ENCODE data around the gene BSN. TPM values are rescaled to one million over a fixed set of nuclear protein-coding genes. Genes with fewer than 3 reads are reported as not detected.

BSN gene
- total RNA-seq, 1 donor from 2014 or later: 0.85 TPM

DNA sequence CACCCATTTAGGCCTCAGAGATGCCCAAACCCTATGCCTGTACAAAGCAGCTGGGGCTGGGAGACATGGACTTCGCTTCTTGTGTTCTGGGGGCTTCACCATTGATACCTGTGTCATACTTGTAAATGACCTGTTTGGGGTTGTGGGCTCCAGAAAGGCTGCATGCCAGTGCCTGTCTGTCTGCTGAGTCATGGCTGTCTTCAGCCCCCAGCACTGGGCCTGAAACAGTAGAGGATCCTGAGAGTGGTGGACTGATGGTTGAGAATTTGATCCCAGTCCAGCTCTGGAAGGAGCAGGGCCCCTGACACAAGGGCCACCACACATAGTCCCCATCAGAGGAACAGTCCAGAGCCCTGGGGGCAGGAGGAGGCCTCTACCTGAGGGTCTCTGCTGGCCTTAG is 95.3 kb downstream of the BSN start:
- TF ChIP-seq CTCF (IDR thresholded peaks at IDR 0.05): no peak
- no peaks in the 10 kb centered on the region for H3K36me3 ChIP-seq
- intact Hi-C loops (cut with DNase I): no loop called here

GRCh38 chr3:49650177-49650576 is 95.9 kb downstream of the BSN start:
- Histone ChIP-seq H3K27me3 (no peaks in the 10 kb centered on the region), H3K27ac (no peak overlapping the region), H3K9me3 (no peaks in the 10 kb centered on the region), H3K4me3 (no peak overlapping the region), H3K36me3 (no peaks in the 10 kb centered on the region), H3K4me1 (peaks cover 2 to 4% of the 10 kb centered on the region in 2 donors)
- TF ChIP-seq CTCF (IDR thresholded peaks at IDR 0.05): no peak
- intact Hi-C loops (cut with DNase I): no loop called here
- DNase-seq (ENCODE audit: low spot score in 2 of 2): no peak

More for the DNA sequence above, 95.3 kb downstream of the BSN start:
- Histone ChIP-seq H3K4me3 (no peak overlapping the region), H3K9me3 (no peaks in the 10 kb centered on the region), H3K4me1 (peaks cover 2 to 4% of the 10 kb centered on the region in 2 donors), H3K27ac (no peak overlapping the region), H3K27me3 (no peaks in the 10 kb centered on the region)
- no peak for DNase-seq (ENCODE audit: low spot score in 2 of 2)

- no peak for DNase-seq (ENCODE audit: low spot score in 2 of 2)
- Histone ChIP-seq H3K36me3 (no peaks in the 10 kb centered on the region), H3K4me3 (no peak overlapping the region), H3K9me3 (no peaks in the 10 kb centered on the region), H3K27ac (no peak overlapping the region), H3K4me1 (peaks cover 2 to 4% of the 10 kb centered on the region in 2 donors), H3K27me3 (no peaks in the 10 kb centered on the region)
- no peak for TF ChIP-seq CTCF (IDR thresholded peaks at IDR 0.05)
- intact Hi-C loops (cut with DNase I): no loop called here
These were observed 96.4 kb downstream of the BSN start for GRCh38 chr3:49650637-49651036.

DNA sequence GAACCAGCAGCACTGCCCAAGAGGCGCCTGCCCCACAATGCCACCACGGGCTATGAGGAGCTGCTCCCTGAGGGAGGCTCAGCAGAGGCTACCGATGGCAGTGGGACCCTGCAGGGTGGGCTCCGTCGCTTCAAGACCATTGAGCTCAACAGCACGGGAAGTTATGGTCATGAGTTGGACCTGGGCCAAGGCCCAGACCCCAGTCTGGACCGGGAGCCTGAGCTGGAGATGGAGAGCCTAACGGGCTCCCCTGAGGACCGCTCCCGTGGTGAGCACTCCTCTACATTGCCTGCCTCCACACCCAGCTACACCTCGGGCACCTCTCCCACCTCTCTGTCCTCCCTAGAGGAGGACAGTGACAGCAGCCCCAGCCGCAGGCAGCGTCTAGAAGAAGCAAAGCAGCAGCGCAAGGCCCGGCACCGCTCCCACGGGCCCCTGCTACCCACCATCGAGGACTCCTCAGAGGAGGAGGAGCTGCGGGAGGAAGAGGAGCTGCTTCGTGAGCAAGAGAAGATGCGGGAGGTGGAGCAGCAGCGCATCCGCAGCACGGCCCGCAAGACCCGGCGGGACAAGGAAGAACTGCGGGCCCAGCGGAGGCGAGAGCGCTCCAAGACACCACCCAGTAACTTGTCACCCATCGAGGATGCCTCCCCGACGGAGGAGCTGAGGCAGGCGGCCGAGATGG is 98.1 kb downstream of the BSN start:
- H3K4me3 ChIP-seq: no peak overlapping the region
- H3K27me3 ChIP-seq: no peaks in the 10 kb centered on the region
- DNase-seq (ENCODE audit: low spot score in 2 of 2): no peak
- H3K4me1 ChIP-seq: peaks cover 2 to 4% of the 10 kb centered on the region in 2 donors
- H3K36me3 ChIP-seq: no peaks in the 10 kb centered on the region
- H3K27ac ChIP-seq: no peak overlapping the region
- intact Hi-C loops (cut with DNase I): no loop called here
- no peak for TF ChIP-seq CTCF (IDR thresholded peaks at IDR 0.05)
- H3K9me3 ChIP-seq: no peaks in the 10 kb centered on the region

GRCh38 chr3:49652903-49653415 is 98.7 kb downstream of the BSN start:
- H3K4me3 ChIP-seq: no peak overlapping the region
- no peaks in the 10 kb centered on the region for H3K27me3 ChIP-seq
- H3K36me3 ChIP-seq: no peaks in the 10 kb centered on the region
- H3K27ac ChIP-seq: no peak overlapping the region
- no peak for TF ChIP-seq CTCF (IDR thresholded peaks at IDR 0.05)
- peaks cover 2% of the 10 kb centered on the region in 2 donors for H3K4me1 ChIP-seq
- intact Hi-C loops (cut with DNase I): no loop called here
- no peaks in the 10 kb centered on the region for H3K9me3 ChIP-seq
- no peak for DNase-seq (ENCODE audit: low spot score in 2 of 2)

Data from ascending aorta (tissue), 2 donors.